Stimulated activated CD4-positive, alpha-beta T cell treated with anti-CD3 and anti-CD28 coated beads, Interleukin-1b, Interleukin-23, amount 100 ng/mL, for 24 hours (primary cell): ENCODE data around the gene EP300.
"Not testable (repeated sequence)": the region's sequence is repeated elsewhere in the genome, so short reads cannot be mapped to it uniquely, and the experiment has no call there.

Experiments used
- DNase-seq, 4 experiments: peaks; one replicate each; pipeline ENCODE4 v3.0.0-alpha.2; 2020; ENCODE audit warnings: low read depth in 4 of 4, low spot score in 1 of 4

Gene EP300

GRCh38 chr22:41092023-41092817 is at the start of gene EP300:
TSS of gene EP300 (plus strand) at chr22:41092592. CDS start at chr22:41093005, 413 bp downstream.
- DNase-seq, result peak; percentile 45 to 78 (median 67)

GRCh38 chr22:41043722-41044121 is 48.7 kb upstream of the EP300 start:
- DNase-seq, result no peak

DNA sequence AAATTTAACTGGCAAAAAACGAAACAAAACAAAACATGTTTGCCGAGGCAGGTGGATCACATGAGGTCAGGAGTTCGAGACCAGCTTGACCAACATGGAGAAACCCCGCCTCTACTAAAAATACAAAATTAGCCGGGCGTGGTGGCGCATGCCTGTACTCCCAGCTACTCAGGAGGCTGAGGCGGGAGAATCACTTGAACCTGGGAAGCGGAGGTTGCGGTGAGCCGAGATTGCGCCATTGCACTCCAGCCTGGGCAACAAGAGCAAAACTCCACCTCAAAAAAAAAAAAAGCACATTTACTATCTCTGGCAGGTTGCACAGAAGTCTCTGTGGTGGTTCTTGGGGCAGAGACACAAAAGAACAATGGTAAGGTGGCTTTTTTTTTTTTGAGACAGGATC is 46.8 kb upstream of the EP300 start:
- DNase-seq, result not testable (repeated sequence)

DNA sequence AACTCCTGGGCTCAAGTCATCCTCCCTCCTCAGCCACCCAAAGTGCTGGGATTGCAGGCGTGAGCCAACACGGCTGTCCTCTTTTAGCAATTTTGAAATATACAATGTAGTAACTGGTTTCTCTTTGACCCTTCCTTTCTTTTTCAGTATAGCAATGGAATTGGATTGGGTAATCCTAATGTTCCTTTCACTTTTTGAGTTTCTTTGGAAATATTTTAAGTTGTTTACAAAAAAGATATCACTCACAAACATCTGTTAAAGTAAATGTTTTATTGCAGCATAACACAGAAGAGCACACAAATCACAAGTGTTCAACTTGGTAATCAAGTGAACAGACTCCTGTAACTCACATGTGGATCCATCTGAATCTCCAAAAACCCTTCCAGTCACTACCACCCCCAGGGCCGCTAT is 44.6 kb upstream of the EP300 start:
- DNase-seq, result no peak

DNA sequence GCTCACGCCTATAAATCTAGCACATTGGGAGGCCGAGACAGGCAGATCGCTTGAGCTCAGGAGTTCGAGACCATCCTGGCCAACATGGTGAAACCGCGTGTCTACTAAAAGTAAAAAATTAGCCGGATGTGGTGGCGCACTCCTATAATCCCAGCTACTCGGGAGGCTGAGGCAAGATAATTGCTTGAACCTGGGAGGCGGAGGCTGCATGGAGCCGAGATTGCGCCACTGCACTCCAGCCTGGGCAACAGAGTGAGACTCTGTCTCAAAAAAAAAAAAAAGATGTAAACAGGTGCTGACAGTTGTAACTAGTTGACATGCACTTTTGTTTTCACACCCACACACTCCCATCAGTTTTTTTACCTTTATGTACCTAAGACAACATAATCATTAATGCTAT is 44.0 kb upstream of the EP300 start:
- DNase-seq, result not testable (repeated sequence)

GRCh38 chr22:41048791-41049717 is 43.3 kb upstream of the EP300 start:
- no peak for DNase-seq

GRCh38 chr22:41049795-41050194 is 42.6 kb upstream of the EP300 start:
- DNase-seq, result not testable (repeated sequence)

DNA sequence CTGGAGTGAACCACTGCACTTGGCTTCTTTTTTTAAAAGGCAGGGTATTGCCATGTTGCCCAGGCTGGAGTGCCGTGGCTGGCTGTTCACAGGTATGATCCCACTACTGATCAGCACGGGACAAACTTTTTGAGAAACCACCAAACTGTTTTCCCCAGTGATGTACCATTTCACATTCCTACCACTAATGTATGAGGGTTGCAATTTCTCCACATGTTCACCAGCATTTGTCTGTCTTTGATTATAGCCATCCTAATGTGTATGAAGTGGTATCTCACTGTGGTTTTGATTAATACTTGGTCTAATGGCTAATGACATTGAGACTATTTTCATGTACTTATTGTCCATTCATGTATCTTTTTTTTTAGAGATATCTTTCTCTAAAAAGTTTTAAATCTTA is 41.5 kb upstream of the EP300 start:
- DNase-seq, result no peak

- DNase-seq, result no peak
These were observed 39.5 kb upstream of the EP300 start for GRCh38 chr22:41052661-41053490.

DNA sequence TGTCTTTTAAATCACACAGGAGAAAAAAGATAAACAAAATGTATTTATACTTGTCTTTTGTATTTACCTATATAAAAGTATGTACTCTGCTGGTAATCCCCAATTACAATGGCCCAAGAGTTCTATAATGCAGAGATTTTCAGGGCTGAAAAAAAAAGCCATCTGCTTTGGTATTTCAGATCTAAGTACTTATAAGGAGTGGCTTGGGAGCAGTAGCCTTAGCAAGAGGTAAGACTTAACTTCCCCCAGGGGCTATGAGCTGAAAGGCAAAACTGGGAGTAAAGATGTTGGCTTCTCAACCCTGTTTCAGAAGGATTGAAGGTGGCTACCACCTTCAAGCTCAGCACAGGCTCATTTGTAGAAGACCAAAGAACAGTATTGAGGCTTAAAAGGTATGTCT is 35.3 kb upstream of the EP300 start:
- no peak for DNase-seq

- no peak for DNase-seq
These were observed 30.2 kb upstream of the EP300 start for GRCh38 chr22:41062146-41062545.

DNA sequence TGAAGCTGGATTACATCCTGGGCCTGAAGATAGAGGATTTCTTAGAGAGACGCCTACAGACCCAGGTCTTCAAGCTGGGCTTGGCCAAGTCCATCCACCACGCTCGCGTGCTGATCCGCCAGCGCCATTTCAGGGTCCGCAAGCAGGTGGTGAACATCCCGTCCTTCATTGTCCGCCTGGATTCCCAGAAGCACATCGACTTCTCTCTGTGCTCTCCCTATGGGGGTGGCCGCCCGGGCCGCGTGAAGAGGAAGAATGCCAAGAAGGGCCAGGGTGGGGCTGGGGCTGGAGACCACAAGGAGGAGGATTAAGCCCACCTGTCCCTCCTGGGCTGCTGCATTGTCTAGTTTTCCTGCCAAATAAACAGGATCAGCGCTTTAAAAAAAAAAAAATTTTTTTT is 28.1 kb upstream of the EP300 start:
- DNase-seq, result not testable (repeated sequence)

GRCh38 chr22:41066341-41066740 is 26.1 kb upstream of the EP300 start:
- not testable (repeated sequence) for DNase-seq

DNA sequence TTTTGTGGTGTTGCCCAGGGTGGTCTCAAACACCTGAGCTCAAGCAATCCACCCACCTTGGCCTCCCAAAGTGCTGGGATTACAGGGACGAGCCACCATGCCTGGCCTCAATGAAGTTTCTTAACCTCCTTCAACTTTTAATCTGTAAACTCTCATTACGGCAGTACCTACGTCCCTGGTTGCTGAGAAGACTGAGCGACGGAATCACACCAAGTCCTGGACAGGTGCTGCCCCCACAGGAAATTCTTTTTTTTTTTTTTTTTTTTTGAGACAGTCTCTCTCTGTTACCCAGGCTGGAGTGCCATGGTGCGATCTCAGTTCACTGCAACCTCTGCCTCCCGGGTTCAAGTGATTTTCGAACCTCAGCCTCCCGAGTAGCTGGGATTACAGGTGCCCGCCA is 24.4 kb upstream of the EP300 start:
- not testable (repeated sequence) for DNase-seq

DNA sequence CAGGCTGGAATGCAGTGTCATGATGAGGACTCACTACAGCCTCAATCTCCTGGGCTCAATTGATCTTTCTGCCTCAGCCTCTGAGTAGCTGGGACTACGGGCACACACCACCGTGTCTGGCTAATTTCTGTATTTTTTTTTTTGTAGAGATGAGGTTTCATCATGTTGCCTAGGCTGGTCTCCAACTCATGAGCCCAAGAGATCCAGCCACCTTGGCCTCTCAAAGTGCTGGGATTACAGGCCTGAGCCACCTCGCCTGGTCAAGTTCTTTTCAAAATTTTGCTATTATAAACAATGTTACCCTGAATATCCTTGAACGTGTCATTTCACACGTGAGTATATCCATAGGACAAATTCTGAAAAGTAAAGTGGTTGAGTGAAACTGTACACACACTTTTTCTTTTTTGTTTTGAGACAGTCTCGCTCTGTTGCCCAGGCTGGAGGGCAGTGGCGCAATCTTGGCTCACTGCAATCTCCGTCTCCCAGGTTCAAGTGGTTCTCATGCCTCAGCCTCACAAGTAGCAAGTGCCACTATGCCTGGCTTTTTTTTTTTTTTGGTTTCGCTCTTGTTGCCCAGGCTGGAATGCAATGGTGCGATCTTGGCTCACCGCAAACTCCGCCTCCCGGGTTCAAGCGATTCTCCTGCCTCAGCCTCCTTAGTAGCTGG is 21.6 kb upstream of the EP300 start:
- no peak for DNase-seq

GRCh38 chr22:41074061-41074460 is 18.3 kb upstream of the EP300 start:
- DNase-seq, result no peak

- no peak for DNase-seq
These were observed 17.9 kb upstream of the EP300 start for GRCh38 chr22:41074466-41074865.

- DNase-seq, result no peak
These were observed 17.3 kb upstream of the EP300 start for GRCh38 chr22:41074941-41075710.

GRCh38 chr22:41075946-41076345 is 16.4 kb upstream of the EP300 start:
- DNase-seq, result no peak

- no peak for DNase-seq
These were observed 15.5 kb upstream of the EP300 start for GRCh38 chr22:41076857-41077256.
